NCI-H2171 (cell line): Measurements from ENCODE around the gene FOXF2.
A peak's percentile ranks its signal among the peaks of the same experiment; 100 is the strongest.

Experiments used
- DNase-seq: peaks from one replicate; lab custom pipeline; 2025; lab: John Stamatoyannopoulos, UW

FOXF2 gene

DNA sequence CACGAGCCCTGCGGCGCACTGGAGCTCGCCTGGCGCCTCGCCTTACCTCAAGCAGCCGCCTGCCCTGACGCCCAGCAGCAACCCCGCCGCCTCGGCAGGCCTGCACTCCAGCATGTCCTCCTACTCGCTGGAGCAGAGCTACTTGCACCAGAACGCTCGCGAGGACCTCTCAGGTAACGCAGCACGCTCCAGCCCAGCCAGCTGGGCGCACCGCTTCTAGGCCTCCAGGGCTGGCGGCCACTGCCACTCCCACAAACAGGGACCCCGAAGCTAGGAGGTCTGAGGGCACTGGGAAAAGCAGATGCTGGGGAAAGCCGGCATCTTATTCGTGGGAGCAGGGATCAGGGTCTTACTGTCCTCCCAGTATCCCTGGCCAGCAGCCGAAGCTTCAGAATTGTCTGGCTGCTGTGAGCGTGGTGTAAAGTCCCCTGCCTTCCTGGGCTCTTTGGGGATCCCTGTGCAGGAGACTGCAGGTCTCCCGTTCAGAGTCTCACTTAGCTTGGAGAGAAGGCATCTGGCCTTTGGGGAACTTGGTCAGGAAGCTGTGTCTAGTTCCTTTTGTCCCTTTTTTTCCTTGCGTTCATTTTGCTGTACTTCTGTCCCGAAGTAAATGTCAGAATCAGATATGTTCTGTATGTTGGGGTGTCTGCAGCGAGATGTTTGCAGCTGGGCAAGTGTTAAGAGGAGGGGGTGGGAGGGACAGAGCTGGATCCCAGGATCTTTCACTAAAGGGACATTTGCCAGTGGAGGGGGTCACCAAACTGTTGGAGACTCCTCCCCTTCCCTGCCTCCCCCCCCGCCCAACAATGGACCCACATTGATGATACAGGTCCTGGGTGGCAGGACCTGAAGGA lies 1.8 kb downstream of the FOXF2 start:
- no peak for DNase-seq

GRCh38 chr6:1391800-1392309 lies 2.5 kb downstream of the FOXF2 start:
- DNase-seq = no peak

DNA sequence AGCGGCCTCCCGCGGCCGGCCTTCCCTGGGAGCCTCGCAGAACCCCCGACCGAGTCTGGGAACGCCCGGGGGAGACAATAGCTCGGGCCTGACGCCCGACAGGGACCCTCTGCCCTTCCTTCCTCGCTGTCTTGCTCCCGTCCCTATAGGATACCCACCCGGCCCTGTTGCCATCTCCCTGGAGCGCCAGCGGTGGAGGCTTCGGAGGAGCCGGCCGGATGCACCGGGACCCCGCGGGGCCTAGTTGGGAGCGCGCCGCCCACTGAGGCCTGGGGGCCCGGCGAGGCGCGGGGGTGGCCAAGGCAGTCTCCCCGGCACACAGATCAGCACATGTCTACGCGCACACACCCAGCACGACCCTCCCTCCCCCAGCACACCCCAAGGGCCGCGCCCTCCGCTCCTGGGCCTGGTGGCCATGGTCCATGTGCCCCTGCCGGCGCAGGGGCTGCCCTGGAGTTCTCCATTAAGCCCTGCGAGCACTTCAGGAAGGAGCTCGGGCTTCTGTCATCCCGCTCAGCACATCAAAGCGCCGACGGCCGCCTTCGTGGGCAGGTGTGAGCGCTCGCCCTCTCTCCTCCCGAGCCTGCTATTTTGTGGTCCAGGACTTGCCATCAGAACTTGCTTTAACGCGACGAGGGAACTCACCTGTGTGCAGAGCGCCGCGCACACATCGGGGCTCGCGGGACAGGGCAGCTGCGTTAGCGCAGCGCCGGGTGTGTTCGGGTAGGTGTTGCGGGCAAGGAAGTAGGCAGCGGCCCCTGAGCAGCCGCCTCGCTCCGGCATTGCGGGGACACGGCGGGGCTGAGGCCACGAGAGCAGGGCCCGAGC lies 3.7 kb downstream of the FOXF2 start:
- DNase-seq = no peak

DNA sequence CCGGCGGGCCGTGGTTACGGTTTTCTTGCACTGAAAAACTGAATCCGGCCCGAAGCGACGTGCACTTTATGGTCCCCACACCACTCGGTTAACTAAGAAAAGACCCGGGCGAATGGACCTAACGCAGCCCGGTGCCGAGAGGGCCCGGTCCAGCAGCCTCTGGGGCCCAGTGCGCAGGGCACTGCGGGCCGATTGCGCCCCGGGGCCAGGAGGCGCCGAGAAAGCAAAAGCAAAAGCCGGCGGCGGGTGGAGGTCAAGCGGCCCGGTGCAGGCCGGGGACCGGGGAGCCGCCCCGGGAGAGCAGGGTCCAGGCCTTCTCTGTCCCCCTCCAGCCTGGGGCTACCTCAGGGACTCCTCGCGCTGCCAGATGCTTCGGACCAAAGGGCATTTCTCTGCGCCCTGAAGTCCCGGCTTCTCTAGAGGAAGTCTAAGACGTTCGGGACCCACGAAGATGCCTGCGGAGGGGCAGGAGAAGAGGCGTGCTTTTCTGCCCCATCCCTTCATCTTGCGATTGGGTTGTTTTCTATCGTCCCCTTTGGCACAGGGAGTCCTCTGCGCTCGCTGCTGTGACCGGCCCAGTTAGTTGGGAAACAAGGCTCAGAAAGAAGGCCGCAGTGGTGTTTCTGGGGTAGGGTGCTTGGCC lies 4.4 kb downstream of the FOXF2 start:
- no peak for DNase-seq

DNA sequence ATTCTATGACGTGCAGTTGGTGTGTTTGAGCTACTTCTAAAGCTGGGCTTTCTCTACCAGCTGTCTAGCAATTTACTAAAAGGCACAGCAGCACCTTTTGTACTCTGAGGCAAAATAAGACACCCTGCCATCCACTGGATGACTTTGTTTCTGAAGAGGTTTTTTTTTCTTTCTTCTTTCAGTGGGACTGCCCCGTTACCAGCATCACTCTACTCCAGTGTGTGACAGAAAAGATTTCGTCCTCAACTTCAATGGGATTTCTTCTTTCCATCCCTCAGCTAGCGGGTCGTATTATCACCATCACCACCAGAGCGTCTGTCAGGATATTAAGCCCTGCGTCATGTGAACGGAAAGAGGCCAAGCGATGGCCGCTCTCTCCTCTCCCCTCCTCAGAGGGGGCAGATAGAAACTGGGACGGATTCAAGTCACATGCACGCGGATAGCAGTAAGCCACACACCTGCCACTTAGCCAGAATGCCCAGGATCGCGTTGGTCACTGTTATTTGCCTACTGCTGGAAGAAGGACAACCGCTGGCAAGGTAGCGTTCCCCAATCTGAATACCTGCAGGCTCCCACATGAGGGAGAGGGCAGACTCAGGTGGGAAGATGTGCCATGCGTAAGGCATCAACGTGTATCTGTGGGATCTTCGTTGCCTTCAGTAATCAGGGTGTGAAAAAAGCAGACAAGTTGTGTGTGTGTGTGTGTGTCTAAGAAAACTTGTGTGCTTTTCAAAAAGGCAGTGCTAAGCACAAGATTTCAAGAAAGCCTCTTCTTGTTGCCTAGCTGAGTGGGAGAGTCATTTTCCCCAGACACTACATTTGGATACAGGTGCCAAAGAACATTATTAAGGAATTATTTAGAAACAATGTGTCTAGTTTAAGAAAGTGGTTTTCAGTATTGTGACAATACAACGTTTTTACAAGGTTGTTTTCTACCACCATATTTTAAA lies 5.4 kb downstream of the FOXF2 start:
- DNase-seq = no peak

DNA sequence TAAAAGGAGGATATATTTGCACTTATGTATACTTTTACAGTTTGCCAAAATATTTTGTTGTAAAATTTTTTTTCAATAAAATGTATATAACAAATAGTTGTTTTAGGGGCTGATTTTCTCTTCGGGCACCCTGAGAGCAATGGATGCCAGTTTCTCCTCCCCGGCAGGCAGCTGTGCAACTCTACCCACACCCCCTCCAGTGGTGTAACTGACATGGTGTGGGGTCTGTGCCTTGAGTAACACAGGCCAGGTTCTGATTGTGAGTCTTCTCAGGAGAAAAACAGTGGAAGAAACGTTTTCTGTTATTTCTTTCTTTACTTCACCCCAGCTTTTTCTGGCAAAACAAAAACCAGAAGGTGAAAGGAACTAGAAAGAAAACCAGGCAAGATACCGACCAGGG lies 6.1 kb downstream of the FOXF2 start:
- no peak for DNase-seq

DNA sequence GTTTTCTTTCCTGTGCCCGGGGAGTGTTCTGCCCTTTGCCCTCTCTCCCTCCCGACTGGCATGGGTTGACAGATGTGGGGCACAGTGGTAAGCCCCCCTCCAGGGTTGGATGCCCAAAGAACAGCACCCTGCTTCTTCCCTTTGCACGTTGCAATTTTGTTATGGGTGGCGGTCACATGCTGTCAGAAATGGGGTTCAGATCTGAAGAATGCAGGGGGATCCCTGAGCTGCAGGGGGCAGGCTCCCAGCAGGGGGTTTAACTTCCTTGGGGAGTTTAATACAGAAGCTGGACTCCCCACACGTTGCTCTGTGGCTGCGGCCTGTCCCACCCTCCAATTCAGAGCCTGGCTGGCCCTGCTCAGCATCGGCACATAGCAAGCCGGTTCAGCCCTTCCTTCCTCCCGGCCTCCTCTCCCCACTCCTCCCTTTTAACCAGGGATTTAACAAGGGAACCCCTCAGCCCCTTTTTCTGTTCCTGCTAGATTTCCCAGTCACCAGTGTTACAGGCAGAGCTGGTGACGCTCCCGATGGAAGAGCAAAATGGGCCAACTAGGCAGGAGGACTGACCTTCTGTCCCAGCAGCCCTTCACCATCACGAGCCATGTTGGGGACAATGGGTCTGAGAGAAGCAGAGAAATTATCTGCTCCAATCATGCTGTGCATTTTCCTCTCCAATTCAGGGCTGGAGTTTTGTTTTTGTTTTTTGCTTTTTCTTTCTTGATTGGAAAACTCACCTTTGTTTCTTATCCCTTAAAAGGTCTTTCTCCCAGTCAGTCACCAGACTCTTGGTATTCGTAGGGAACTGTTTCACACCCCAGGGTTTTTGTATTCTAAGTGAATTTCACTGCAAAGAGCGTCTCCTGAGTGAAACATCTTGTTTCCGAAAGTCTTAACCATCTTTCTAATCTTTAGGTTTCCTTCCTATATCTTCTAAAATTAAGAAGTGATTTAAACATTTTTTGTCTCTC lies 6.8 kb downstream of the FOXF2 start:
- DNase-seq = no peak

GRCh38 chr6:1396952-1397868 lies 7.8 kb downstream of the FOXF2 start:
- peak; percentile 17 for DNase-seq

GRCh38 chr6:1399085-1399780 lies 9.9 kb downstream of the FOXF2 start:
- DNase-seq = no peak

GRCh38 chr6:1400126-1400850 lies 10.9 kb downstream of the FOXF2 start:
- no peak for DNase-seq

DNA sequence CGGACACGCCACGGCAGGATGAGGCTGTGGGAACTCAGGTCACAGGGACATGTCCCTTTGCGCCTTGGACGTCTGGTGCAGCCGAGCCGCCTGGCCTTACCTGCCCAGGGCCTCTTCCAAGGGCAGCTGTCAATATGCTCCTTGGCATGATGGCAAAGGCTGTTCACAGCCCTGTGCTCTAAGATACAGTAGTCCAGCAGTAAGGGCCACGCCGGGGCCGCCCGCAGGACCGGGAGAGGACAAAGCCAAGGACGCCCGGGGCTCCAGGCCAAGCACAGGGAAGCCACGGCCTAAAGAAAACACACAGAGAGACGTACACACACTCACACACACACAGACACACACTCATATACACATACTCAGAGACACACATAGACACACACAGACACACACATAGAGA lies 13.0 kb downstream of the FOXF2 start:
- no peak for DNase-seq

- DNase-seq = no peak
Observed at GRCh38 chr6:1402868-1403267, 13.5 kb downstream of the FOXF2 start.

- DNase-seq = no peak
Observed at GRCh38 chr6:1403851-1404712, 14.7 kb downstream of the FOXF2 start.

- DNase-seq = no peak
Observed at GRCh38 chr6:1404713-1405098, 15.3 kb downstream of the FOXF2 start.

- no peak for DNase-seq
Observed at GRCh38 chr6:1405221-1405620, 15.8 kb downstream of the FOXF2 start.

DNA sequence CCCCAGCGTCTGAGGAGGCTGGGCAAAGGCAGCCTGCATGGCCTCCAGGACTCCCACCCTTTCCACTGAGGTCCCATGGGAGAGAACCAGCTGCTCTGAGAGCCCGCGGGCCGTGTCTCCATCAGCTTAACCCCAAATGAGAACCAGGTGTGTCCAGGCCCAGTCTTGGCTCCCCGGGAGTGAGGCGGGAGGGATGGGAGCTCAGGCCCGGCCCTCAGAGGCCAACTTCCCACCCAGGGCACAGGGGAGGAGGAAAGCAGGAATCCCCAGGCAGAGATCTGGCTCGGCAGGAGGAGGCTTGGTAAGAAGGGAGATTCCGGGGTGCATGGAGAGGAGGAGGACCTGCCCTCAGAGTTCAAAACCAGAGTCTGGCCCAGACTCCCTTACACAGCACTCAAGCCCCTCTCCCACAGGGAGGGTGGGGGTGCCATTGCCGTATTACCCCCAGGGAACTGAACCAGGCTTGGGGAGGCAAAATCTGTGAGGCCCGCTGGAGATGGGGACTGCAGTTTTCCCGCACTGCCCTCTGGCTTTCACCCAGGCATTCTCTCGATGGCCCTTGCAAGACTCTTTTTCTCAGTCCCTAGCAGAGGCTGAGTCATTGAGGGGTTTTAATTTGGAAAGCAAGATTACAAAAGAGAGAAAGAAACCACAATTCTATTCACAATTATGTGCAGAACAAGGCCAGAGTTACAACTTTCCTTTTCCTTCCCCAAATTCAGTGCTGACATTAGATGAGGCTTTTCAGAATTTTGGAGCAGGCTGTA lies 17.1 kb downstream of the FOXF2 start:
- DNase-seq = no peak
